GM12865 (cell line): Measurements from ENCODE around the gene WDR20.

Source experiments
- DNase-seq: peaks from one replicate; pipeline ENCODE4 v3.0.0; 2010; ENCODE audit warnings: low read depth
- H3K4me3 ChIP-seq: 2 replicates; pipeline ENCODE4 v1.5.1; 2011; ENCODE audit warnings: mild to moderate bottlenecking, low read depth, low read length, control low read depth
- CTCF ChIP-seq: IDR thresholded peaks from 2 replicates; pipeline ENCODE4 v1.5.1; 2011; ENCODE audit warnings: low read length, control low read depth, low read depth, inconsistent platforms; ENCODE audit not compliant: insufficient read depth; ENCODE audit errors: missing control alignments

Gene WDR20

DNA sequence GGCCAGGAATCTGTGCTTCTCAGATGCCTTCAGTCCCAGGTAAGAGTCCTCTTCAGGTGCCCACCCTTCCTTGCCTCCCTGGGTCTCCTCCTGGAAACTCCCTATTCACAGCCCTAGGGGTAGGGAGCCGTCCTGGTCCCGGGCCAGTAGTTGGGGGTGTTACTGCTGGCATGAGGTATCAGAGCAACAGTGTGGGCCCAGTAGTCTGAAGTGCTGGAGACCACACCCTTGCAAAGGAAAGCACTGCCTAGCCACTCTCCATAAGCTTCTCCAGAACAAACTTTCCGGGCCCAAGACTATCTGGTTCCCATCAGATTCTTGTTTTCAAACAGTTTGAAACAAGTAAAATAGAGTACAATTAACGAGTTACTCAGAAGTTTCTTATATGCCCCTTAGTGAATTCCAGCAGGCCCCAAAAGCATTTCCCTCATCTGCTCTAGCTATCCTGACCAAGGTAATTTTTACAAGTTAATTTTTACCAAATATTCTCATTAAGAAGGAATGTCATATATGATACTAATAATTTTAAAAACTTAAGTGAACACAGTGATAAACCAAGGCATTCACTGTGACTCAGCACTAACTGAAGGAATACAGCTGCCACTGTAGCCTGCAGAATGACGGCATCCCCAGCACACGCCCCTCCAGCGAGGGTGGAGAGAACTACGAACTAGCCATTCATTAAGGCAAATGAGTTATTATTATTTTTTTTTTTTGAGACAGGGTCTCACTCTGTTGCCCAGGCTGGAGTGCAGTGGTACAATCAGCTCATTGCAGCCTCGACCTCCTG, 115.9 kb downstream of the WDR20 start:
- no peak overlapping the region for H3K4me3 ChIP-seq
- DNase-seq, result no peak
- TF ChIP-seq CTCF, result no peak

DNA sequence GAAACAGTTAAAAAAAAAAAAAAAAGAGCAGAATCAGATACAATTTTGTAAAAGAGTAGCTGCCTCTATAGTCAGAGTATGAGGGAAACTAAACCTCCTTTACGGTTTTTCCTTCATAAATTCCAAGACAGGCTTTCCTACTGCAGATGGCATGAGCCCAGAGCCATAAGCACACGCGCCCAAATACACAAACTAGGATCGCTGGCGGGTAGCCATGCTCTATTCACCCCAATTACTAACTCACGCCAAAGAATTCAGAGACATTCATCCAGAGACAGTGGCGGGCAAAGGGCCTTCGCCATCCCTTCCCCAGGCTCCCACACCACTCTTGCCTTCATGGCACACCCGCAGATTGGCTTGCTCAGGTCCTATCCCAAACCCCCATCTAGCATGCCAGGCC, 117.0 kb downstream of the WDR20 start:
- no peak for DNase-seq
- H3K4me3 ChIP-seq, result no peak overlapping the region
- TF ChIP-seq CTCF, result no peak

- DNase-seq, result no peak
Observed at GRCh38 chr14:102258136-102258535, 118.4 kb downstream of the WDR20 start.

More at GRCh38 chr14:102258136-102258535, 118.4 kb downstream of the WDR20 start:
- no peak overlapping the region for H3K4me3 ChIP-seq
- TF ChIP-seq CTCF, result no peak
